ENCODE data around the gene WDR82. TPM values are rescaled to one million over a fixed set of nuclear protein-coding genes. Genes with fewer than 3 reads are reported as not detected.

WDR82 gene
- total and polyA plus RNA-seq, 9 of the 15 experiments (the other 6 are each of a cell fraction or from before 2014, with no cell fraction given): 6.4 to 62.9 (median 37.1) TPM

DNA sequence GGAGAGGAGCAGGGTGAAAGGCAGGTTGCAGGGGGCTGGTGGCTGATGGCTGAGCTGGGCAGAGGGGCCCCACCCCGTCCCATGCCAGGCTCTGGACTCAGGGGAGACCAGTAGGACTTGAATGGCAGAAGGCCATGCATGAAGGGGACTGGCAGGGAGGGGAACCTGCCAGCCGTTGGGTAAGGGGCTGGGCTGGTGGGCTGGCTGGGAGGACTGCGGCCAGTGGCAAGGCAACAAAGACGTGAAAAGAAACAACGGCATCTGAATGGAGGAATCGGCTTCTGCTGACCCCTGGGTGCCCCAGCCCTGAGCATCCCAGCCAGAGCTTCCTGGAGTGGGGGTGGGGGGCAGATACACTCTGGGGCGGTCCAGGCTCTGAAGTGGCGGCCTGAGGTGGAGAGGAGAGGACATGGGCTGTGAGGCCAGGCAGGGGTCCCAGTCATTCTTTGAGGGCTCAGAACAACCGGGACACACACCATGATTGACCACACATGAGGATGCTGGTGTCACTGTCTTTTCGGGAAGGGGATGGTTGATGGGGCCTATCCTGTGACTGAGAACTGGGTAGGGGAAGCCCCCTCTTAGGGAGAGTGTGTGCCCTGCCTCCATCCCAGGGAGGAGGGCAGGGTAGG lies 20.9 kb upstream of the WDR82 start:
- no TSS peak for BruUV-seq (replicated peaks)
- ChIA-PET POLR2A (interaction anchor here (0.9 to 1.2 kb wide), 4 partner anchors 10 to 81 kb away, joined by 3 to 4 read pairs (median 3); no protein-coding TSS in a partner anchor), CTCF (ENCODE audit: low intra/inter-chr PET ratio) (no interaction called here)
- TF ChIP-seq ZBTB7A (IDR thresholded peaks at IDR 0.05; ENCODE audit: borderline replicate concordance, control insufficient read depth, low read depth, low read length) (0 out of 2 replicates have a peak, but pooled peaks have one; percentile 22), ZNF263 (CRISPR knock-in tag; IDR thresholded peaks at IDR 0.05; ENCODE audit: borderline replicate concordance) (peak; percentile 82), RFX5 (IDR thresholded peaks at IDR 0.05; ENCODE audit: low read depth, low read length) (no peak)
- peaks cover 35 to 59% of the 10 kb centered on the region in 2 experiments for H3K4me1 ChIP-seq (replicated peaks in 1 of 2; ENCODE audit: control insufficient read depth in 2 of 2, insufficient read depth in 2 of 2, low read length in 2 of 2)
- peak overlapping the region; percentile 77; the same call in 2 of the 3 replicates for H3K27ac ChIP-seq (ENCODE audit: extremely low read depth, low read depth, low read length)
- 42% methylated on average over 8 of the region's 10 CpGs for WGBS (ENCODE audit: insufficient coverage, low coverage, missing lambda C conversion rate)
- no peaks in the 10 kb centered on the region for H3K9me3 ChIP-seq (replicated peaks; ENCODE audit: control insufficient read depth, insufficient read depth, low read depth, low read length)
- no peaks in the 10 kb centered on the region for H3K79me2 ChIP-seq (ENCODE audit: control insufficient read depth, insufficient read depth, low read length)
- no peaks in the 10 kb centered on the region for H3K9me1 ChIP-seq (ENCODE audit: control insufficient read depth, insufficient read depth, low read length)
- no peak overlapping the region for H3K4me3 ChIP-seq
- peak in 1 of 4 experiments; percentile 47 for DNase-seq (ENCODE audit: extremely low read depth in 1 of 4, low spot score in 3 of 4)
- peak overlapping the region; percentile 69; the same call in 1 of the 2 replicates for H2AFZ ChIP-seq (ENCODE audit: low read depth, low read length)
- ATAC-seq: peak; percentile 3
- peak overlapping the region; percentile 76 for H3K4me2 ChIP-seq (ENCODE audit: insufficient read depth, low read length)
- in situ Hi-C loops (cut with MboI): loop anchor here (10.0 kb wide), 2 partner anchors 85 to 145 kb away; partner anchors contain the start of gene SEMA3G
- H3K27me3 ChIP-seq (ENCODE audit: control insufficient read depth in 2 of 2, insufficient read depth in 2 of 2, low read length in 2 of 2): no peaks in the 10 kb centered on the region
- intact Hi-C loops (cut with micrococcal nuclease): no loop called here
- no peaks in the 10 kb centered on the region for H3K36me3 ChIP-seq (ENCODE audit: control insufficient read depth, insufficient read depth, low read length)
- H4K20me1 ChIP-seq (replicated peaks; ENCODE audit: control insufficient read depth, insufficient read depth, low read length): no peaks in the 10 kb centered on the region
- H3K9ac ChIP-seq (ENCODE audit: insufficient read depth in 1 of 2, low read depth in 2 of 2, low read length in 2 of 2): peak overlapping the region; percentile 44 to 81
- FAIRE-seq: no peak
